Right ventricle myocardium superior (tissue), 1 donor: ENCODE results near the gene SEC22A. TPM values are rescaled to one million over a fixed set of nuclear protein-coding genes. Genes with fewer than 3 reads are reported as not detected.

ENCODE experiments used
- ATAC-seq: fragments of 200-7000 bp; cut with Tn5 transposase; one replicate; pipeline ENCODE4 v1.9.1; 2020; ENCODE audit warnings: mild to moderate bottlenecking; ENCODE audit not compliant: poor library complexity
- DNase-seq: peaks from one replicate; pipeline ENCODE4 v3.0.0-alpha.2; 2020
- intact Hi-C: fragments of 100-400 bp; cut with DNase I; formaldehyde crosslinking; loops from one replicate; pipeline ENCODE4 v1.11.2; 2022
- long read RNA-seq: library from polyadenylated mRNA; unstranded; transcript quantifications from one replicate; pipeline ENCODE4 v2.0.0, GENCODE V29; 2021
- total RNA-seq: library from RNA; stranded (reverse); fragmentation: NEBNext Ultra II Directional; extraction: Animal tissue kit (Norgen Biotek cat#: 25700); gene quantifications from one replicate; pipeline ENCODE4 v1.2.1, GENCODE V29; 2021
- donor health status: DM: no; HTN: yes; CAD: no; lungs with severe emphysema.

Gene SEC22A, protein sequence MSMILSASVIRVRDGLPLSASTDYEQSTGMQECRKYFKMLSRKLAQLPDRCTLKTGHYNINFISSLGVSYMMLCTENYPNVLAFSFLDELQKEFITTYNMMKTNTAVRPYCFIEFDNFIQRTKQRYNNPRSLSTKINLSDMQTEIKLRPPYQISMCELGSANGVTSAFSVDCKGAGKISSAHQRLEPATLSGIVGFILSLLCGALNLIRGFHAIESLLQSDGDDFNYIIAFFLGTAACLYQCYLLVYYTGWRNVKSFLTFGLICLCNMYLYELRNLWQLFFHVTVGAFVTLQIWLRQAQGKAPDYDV
- total RNA-seq, result 6.5 TPM
- long read RNA-seq, full-length matches to known transcripts, result 19 of 21 reads
- long read RNA-seq, partial matches to known transcripts, result 0 of 21 reads
- long read RNA-seq, other reads (novel, unspliced or antisense), result 2 of 21 reads

DNA sequence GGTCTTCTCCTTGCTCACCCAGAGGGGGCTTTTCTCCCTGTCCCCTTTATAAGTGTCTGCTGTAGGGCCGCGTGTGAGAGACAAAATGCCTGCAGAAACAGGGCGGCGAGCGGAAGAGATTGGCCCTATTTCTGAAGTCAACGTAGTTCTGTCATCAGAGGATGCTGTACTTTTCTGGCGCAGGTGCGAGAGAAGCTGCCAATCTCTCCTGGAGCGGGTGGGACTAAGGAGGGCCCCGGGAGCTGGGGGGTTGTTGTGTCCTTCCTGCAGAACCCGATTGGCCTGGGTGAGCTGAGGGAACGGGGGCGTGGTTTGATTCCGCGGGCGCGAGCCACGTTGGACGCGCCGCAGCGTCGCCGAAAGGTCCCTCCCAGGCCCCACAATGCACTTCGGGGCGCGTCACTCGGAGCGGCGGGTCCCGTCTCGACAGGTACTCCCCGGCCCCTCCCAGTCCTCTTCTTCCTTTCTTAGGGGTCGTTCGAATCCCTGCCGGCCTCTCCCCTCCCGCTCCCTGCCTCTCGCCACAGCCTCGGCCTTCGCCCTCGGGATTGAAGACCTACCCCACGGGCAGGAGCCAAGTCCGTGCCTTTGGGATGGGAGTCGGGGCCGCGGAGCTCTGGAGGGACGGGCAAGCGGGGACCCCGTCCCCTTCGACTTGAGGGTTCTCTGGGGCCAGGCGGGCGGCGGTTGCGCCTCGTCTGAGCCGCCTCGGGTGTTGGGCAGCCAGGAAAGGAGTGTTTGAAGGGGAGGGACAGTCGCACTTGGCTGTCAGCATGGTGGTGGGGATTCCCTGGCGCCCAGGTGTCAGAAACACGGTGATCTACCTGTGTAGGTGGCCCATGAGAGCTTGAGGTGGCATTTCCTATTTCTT lies at the start of gene SEC22A:
TSS of gene SEC22A (plus strand) at position 387 of the 871 bp plus-strand sequence. CDS start 7,275 bp downstream, outside the sequence.
- intact Hi-C loops, result no loop called here
- peak; percentile 100 for ATAC-seq
- peak; percentile 94 for DNase-seq

DNA sequence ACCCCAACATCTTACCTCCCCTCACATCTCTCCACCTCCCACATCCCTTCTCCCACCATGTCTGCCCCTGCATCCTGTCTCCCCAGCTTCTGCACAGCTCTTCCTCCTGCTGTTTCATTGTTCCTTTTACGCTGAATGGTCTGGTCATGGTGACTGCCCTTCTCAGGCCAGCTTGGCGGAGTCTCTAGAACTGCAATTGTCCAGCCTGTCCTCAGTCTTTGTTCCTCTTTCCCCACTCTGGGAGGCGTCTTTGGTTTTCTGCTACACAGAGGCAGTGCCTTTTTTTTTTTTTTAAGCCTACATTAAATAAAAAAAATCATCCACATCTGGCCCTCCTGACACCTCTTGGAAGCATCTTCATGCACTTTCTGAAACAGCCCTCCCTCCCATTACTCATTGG lies 49.1 kb upstream of the SEC22A start:
- ATAC-seq (no peak), DNase-seq (no peak)
- intact Hi-C loops, result no loop called here

DNA sequence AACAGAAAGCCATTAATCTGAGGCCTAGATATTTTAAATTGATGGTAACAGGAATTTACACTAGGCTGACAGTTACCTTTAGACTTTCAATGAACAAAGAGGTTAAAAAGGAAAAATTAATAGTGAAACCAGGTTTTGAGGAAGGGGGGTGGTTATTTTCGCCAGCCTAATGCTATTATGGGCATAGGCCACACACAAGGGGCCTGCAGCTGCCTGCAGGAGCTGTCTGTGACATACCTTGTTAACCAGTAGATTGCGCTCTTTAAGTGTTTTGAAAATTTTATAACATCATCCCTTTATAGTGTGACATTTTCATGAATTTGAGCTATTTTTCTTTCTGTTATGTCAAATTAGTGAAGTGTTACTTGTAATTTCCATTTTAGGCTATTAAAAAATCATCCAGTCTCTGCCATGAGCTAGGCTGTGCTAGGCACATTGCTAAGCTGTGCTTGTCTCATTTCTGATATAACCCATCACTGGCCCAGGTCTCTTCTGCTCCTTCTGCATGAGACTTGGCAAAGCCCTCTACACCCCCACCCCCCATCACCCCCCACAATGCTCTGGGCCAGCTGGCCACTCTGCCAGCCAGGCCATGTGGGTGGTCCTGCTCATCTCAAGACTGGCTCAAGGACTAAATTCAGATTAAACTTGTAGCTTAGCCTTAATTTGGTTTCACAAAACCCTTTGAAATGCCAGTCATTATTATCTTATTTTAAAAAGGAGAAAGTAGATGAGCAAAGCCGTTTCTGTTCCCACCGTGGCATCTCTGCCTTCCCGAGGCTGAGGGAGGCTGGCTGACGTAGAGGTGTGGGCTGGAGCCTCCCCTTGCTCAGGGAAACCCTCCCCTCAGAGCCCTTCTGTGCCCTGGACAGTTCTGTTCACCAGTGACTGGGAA lies 48.4 kb upstream of the SEC22A start:
- ATAC-seq (no peak), DNase-seq (no peak)
- intact Hi-C loops, result no loop called here

DNA sequence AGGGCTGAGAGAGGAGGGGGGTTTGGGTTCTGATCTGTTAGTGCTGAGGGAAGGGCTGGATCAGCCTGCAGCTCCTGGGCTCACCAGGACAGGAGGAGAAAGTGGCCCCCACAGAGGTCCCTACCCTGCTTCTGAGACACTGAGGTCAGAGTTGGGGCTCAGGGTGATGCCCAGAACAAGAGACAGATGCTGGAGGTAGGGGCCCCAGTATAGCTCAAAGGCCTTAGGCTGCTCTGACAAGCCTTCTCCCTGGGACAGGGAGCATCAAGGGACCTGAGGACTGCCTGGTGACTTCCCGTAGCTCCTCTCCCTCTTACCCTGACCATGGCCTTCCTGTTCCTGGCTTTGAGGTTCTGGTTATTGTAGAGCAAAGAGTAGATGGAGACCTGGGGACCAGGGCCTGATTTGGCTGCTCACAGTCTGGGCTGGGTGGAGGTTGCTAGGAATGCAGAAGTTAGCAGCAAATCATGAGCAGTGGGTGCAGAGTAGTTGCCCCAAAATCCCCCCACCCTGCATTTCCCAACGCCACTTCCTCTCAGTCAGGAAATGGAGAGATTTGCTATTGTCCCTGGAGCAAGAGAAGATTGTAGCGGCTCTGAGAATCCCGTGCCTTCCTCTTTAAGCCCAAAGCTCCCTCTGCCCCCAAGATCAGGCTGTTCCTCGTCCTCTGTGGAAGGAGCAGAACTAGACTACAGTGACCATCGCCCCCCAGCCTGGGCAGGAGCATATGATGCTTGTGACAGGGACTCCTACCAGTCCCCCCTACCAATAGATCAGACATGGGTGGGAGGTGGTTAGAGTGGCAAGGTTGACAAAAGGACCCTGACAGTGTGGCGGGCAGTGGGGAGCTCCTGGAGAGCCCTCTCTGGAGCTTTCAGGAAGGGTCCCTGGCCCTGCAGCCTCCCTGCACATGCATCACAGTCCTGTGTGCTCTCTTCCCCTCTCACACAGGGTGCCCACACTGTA lies 47.4 kb upstream of the SEC22A start:
- ATAC-seq (peak; percentile 14), DNase-seq (no peak)
- intact Hi-C loops, result no loop called here

DNA sequence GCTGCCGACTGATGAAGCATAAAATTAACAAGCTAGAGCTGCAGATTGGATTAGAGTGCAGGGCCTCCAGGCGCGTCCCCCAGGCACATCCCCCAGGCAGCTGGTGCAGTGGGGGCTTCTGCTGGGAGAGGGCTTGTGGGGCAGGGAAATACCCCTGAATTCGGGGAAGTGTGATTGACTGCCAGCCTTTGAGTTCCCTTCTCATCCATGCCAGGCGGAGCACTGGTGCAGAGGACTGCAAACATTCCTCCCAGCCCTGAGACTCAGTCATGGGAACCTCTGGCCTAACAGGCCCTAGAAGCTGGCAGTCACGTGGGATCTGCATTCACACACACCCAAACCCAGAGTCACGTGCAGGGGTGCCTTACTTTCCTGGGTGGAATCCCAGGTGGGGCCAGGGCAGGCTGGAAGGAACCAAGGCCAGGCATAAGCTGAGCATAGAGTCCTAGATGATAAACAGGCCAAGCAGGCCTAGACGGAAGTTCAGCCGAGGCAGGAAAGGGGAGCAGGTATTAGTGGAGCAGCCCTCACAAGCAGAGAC lies 46.2 kb upstream of the SEC22A start:
- no peak for DNase-seq
- peak; percentile 18 for ATAC-seq
- intact Hi-C loops, result no loop called here

DNA sequence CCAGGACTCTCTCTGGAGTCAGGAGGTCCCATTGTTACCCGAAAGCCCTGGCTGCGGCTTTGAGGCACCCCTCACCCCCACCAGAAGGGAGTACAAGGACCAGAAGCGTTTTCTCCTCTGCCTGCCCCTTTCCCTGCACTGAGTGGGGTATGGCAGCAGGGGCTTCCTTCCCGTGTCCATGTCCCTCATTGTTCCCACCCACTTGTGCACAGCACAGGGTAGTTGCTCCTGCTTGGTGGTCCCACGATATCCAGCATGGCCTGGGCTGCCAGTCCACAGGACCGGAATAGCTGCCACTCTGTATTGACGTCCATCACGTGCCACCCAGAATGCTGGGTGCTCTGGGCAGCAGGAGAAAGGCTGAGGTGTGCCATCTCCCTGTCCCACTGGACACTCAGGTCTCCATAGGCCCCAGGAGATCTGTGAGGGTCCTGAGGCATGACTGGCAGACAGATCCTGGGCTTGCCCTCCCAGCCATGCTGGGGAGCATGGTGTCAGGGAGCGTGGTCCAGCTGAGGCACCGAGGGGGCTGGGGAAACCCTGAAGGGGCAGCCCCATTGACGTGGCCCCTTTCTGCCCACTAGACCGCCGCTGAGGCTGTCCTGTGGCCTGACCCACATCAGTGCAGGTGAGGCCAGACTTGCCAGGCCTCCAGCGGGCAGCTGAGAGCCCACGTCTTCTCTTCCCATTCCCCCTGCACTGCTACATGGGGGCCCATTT lies 45.3 kb upstream of the SEC22A start:
- ATAC-seq (no peak), DNase-seq (no peak)
- intact Hi-C loops, result no loop called here

DNA sequence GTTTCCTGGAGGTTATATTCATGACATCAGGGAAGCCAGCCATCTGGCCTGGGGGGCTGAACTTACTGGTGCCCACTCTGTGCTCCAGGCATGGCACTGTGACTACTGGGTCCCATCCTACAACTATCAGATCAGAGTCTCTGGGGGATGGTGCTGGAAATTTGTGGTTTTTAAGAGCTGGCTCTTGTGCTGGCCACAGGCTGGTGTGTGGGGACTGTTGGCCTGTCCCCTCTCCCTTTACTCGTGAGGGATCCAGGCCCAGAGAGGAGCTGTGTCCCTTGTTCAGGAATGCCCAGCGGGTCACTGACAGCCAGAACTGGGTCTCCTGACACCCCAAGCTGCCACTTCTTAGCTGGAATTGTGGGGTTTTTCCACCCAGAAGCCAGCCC lies 44.5 kb upstream of the SEC22A start:
- DNase-seq (no peak), ATAC-seq (peak; percentile 21)
- intact Hi-C loops, result no loop called here

DNA sequence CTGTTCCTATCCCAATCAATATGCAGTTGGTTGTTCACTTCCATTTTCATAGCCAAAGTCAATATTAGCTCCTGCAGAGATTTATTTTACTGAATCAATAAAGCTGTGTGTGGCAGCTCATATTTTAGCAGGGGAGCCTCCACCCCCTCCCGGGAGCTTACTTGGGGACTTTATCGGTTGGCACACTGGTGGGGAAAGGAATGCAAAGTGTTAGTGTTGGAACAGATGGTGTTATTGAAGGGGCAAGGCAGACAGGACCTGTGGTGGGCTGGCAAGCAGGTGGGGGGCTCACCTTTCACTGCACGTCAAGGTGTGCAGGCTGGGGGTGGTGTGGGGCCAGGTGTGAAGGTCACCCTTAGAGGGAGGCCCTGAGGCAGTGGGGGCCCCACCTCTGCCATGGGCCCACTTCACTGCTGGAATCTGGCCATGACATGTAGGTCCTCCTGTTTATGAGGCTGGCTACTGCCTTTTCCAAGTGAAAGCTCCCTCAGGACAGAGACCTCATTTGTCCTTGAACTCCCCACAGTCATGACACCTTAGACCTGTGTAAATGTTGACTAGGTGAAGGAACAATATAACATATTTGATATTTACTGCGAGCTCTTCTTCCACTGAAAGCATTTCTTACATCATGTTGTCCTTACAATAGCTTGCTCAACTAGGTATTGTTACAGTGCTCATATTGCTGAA lies 44.0 kb upstream of the SEC22A start:
- intact Hi-C loops, result no loop called here
- ATAC-seq (peak; percentile 64), DNase-seq (no peak)

DNA sequence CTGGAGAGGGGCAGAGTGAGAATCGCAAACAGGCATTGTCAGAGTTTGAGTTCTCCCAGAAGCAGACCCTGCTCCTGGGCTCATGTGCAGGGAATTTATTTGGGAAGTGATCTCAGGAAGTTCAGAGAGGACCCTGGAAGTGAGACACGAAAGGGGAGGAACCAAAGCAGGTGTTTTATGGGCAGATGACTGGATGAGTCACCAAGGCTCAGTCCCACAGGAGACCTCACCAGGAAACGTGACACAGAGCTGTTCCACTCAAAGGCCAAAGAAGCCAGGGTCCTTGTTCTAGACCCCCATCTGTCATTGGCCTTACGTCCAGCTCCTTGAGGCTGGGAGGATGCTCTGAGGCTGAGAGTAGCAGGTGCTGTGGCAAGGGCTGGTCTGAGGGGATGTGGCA lies 43.4 kb upstream of the SEC22A start:
- no peak for DNase-seq
- ATAC-seq, result no peak
- intact Hi-C loops, result no loop called here

DNA sequence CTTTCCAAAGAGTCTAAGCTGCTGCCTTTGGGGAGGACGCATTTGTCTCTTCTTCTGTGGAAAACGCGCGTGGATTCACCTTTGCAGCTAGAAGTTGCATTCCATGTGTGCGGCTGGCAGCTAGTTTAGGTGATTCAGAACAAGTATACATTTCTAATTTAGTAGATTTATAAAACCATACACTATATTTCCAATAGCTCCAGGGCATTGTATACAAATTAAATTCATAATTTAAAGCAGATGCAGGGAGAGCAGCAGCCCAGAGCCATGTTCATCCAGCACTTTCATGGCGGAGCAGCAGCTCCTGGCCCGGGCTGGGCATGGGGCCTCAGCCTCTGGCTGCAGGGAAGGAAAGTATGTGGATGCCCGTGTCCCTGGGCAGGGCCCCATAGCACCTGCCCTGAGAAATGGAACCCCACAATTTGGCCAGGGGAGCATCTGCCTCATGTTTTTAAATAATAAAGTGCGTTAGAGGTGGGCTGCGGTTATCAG lies 42.8 kb upstream of the SEC22A start:
- DNase-seq (no peak), ATAC-seq (no peak)
- intact Hi-C loops, result no loop called here

DNA sequence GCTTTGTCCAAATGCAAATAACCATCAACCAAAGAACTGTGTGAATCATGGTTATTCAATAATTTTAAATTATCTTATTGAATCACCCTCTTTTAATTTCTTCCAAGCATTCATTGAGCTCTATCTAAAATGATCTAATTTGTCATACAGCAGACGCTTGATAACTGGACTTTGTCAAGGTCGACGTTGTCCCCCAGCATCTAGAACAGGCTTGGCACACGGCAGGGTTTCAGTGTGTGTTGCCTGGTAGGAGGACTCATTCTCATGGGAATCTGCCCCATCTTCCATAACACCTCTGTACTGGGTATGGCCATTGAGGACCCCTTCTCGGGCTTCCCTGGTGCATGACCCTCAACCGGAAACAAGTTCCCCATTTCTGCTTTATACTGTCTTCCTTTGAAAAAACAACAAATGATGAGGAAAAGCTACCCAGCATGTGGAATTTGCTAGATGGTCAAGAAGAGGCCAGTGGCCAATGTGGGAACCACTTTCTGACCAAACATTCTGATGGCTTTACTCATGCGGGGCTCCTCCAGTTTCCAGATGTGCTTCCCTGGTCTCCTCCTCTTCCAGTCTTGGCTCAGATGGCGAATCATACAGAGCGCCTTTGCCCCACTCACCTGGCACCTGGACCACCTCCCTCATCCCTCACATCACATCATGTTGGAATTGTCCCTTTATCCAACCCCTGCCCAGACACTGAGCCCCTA lies 41.7 kb upstream of the SEC22A start:
- intact Hi-C loops, result no loop called here
- DNase-seq (no peak), ATAC-seq (no peak)

DNA sequence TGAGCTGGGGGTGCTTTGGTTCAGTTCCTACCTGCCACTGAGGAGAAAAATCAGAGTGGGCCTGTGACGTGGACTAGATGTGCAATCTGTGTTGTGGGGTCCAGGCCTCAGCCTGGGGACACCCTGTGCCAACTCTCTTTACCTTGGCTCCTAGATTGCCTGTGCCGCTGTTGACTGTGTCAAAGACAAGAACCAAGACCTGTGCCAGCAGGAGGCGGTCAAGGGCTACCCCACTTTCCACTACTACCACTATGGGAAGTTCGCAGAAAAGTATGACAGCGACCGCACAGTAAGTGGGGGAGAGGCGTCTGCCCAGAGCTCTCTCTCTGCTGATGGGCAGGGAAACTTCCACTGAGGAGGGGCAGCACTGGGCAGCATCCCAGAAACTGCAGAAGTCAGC lies 40.6 kb upstream of the SEC22A start:
- intact Hi-C loops, result no loop called here
- ATAC-seq (no peak), DNase-seq (no peak)

DNA sequence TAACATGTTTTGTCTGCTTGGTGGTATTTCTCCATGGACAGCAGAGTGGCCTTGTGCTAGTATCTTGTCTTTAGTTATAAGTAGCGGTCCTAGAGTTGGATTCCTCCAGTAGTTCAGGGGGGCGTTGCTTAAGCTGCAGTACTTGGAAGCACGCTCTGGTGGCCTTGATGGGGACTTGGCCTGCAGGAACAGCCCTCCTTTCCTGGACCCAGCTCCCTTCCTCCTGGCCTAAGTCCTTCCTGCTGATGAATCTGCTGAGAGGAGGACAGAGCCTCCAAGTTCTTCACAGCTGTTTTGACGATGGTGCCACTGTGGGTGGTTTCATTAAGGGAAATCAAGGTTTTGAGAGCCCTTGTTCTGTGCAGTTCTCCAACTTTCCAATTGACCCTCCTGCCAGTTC lies 38.6 kb upstream of the SEC22A start:
- DNase-seq (no peak), ATAC-seq (no peak)
- intact Hi-C loops, result no loop called here

DNA sequence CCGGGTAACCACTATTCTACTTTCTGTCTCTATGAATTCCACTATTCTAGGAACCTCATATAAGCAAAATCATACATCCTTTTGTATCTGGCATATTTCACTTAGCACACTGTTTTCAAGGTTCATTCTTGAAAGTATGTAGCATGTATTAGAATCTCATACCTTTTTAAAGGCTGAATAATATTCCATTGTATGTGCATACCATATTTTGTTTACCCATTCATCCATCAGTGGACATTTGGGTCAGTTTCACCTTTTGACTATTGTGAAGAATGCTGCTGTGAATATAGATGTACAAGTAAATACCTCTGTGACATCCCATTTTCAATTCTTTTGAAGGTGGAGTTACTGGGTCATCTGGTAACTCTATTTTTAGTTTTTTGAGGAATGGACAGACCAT lies 36.6 kb upstream of the SEC22A start:
- ATAC-seq (no peak), DNase-seq (no peak)
- intact Hi-C loops, result no loop called here

DNA sequence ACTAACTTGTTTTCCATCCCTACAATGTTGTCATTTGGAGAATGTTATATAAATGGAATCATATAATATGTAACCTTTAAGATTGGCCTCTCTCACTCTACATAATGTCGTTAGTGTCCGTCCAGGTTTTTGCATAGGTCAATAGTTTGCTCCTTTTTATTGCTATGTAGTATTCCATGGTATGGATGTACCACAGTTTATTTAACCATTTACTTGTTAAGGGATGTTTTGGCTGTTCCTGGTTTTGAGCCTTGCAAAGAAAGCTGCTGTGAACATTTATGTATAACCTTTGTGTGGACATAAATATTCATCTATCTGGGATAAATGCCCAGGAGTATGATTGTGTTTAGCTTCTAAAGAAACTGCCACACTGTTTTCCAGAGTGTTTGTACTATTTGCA lies 34.1 kb upstream of the SEC22A start:
- intact Hi-C loops, result no loop called here

DNA sequence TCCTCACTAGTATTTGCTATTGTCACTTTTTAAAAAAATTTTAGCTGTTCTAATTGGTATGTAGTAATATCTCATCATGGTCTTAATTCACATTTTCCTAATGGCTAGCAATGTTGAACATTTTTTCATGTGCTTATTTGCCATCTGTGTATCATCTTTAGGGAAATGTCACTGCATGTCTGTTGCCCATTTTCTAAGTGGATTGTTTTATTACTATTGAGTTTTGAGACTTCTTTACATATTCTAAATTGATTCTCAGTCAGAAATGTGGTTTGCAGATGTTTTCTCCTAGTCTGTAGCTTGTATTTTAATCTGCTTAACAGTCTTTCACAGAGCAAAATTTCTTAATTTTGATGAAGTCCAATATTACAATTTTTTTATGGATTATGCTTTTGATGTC lies 33.6 kb upstream of the SEC22A start:
- intact Hi-C loops, result no loop called here
- DNase-seq (no peak), ATAC-seq (no peak)

More for the DNA sequence above, 34.1 kb upstream of the SEC22A start:
- DNase-seq, result no peak
- no peak for ATAC-seq
